Thyroid gland (tissue), 4 donors: Measurements from ENCODE around the gene SELL.

Experiments used
- POLR2A ChIP-seq, 2 donors: fragments of 450-650 bp; IDR thresholded peaks; one replicate each; pipeline ENCODE4 v1.6.1; 2017; ENCODE audit warnings: antibody characterized with exemption in 2 of 2, mild to moderate bottlenecking in 2 of 2, moderate library complexity in 1 of 2
- TF ChIP-seq, protein P1 (sequence below), 6 experiments: fragments of 200-600 bp in 3 of 6; fragments of 450-650 bp in 3 of 6; sonication (generic) in 3 of 6; IDR thresholded peaks; one replicate each; pipeline ENCODE4 v1.5.1; 2016 to 2019; ENCODE audit warnings: antibody characterized with exemption in 6 of 6, mild to moderate bottlenecking in 2 of 6, inconsistent platforms in 1 of 6, moderate library complexity in 1 of 6

DNA sequence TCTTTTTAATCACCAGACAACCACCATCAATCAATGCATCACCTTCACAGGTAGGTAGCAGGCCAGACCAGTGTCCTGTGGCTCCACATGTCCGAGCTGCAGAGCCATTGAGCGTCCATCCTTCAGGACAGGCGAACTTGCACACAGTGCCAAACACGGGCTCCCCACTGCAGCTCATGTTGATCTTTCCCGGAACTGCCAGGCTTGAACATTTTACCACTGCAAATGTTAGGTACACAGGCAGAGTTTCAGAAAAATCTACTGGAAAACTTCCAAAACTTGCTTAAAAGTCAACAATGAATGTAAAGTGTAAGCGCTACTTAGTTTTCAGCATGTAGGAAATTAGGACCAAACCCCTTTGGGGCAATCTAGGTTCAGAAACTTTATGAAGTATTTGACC, 15.9 kb upstream of the SELL start:
- TF ChIP-seq, protein P1, sequence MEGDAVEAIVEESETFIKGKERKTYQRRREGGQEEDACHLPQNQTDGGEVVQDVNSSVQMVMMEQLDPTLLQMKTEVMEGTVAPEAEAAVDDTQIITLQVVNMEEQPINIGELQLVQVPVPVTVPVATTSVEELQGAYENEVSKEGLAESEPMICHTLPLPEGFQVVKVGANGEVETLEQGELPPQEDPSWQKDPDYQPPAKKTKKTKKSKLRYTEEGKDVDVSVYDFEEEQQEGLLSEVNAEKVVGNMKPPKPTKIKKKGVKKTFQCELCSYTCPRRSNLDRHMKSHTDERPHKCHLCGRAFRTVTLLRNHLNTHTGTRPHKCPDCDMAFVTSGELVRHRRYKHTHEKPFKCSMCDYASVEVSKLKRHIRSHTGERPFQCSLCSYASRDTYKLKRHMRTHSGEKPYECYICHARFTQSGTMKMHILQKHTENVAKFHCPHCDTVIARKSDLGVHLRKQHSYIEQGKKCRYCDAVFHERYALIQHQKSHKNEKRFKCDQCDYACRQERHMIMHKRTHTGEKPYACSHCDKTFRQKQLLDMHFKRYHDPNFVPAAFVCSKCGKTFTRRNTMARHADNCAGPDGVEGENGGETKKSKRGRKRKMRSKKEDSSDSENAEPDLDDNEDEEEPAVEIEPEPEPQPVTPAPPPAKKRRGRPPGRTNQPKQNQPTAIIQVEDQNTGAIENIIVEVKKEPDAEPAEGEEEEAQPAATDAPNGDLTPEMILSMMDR (IDR thresholded peaks at IDR 0.05): no peak
- no peak for TF ChIP-seq POLR2A (IDR thresholded peaks at IDR 0.05)
